ENCODE data around the gene DUT. TPM values are rescaled to one million over a fixed set of nuclear protein-coding genes. Genes with fewer than 3 reads are reported as not detected.

Gene DUT
- total RNA-seq, 2 donors from 2014 or later, result 71.1 to 77.8 TPM

- Histone ChIP-seq H3K27ac (no peak overlapping the region), H3K27me3 (no peaks in the 10 kb centered on the region), H3K36me3 (replicated peaks in 1 of 2; ENCODE audit: insufficient read depth in 1 of 2, low read depth in 2 of 2) (no peaks in the 10 kb centered on the region), H3K4me1 (no peaks in the 10 kb centered on the region), H3K4me3 (no peak overlapping the region), H3K9me3 (no peaks in the 10 kb centered on the region)
- 11 to 19% methylated on average over 2 of the region's 2 CpGs for WGBS, 2 donors
- DNase-seq (no peak), ATAC-seq (no peak)
- intact Hi-C loops (cut with DNase I), result no loop called here
- TF ChIP-seq, protein P1, sequence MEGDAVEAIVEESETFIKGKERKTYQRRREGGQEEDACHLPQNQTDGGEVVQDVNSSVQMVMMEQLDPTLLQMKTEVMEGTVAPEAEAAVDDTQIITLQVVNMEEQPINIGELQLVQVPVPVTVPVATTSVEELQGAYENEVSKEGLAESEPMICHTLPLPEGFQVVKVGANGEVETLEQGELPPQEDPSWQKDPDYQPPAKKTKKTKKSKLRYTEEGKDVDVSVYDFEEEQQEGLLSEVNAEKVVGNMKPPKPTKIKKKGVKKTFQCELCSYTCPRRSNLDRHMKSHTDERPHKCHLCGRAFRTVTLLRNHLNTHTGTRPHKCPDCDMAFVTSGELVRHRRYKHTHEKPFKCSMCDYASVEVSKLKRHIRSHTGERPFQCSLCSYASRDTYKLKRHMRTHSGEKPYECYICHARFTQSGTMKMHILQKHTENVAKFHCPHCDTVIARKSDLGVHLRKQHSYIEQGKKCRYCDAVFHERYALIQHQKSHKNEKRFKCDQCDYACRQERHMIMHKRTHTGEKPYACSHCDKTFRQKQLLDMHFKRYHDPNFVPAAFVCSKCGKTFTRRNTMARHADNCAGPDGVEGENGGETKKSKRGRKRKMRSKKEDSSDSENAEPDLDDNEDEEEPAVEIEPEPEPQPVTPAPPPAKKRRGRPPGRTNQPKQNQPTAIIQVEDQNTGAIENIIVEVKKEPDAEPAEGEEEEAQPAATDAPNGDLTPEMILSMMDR (IDR thresholded peaks at IDR 0.05), result no peak
- no peak for TF ChIP-seq POLR2A (IDR thresholded peaks at IDR 0.05)
These were observed 40.3 kb downstream of the DUT start for GRCh38 chr15:48371550-48371949.

DNA sequence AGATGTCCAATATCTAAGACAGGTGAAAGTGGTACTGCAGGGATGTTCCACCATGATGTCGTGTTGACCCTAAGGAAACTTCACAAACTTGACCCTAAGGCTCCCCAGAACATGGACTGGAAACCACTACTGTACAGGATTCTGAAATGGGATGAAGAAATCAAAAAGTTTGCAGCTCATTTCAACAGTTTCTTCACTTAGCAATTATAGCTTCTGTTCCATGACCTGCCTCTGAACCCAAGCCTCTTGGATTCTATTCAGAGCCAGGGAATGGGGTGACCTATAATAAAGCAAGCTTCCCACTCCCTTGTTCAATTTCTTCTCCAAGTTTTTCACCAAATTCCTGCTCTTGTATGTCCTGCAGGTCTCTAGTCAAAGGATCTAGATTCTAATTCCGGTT lies 40.7 kb downstream of the DUT start:
- Histone ChIP-seq H3K4me1 (no peaks in the 10 kb centered on the region), H3K9me3 (no peaks in the 10 kb centered on the region), H3K27ac (no peak overlapping the region), H3K36me3 (replicated peaks in 1 of 2; ENCODE audit: insufficient read depth in 1 of 2, low read depth in 2 of 2) (no peaks in the 10 kb centered on the region), H3K27me3 (no peaks in the 10 kb centered on the region), H3K4me3 (no peak overlapping the region)
- TF ChIP-seq POLR2A (IDR thresholded peaks at IDR 0.05), result no peak
- TF ChIP-seq, protein P1 (IDR thresholded peaks at IDR 0.05), result no peak
- DNase-seq (no peak), ATAC-seq (no peak)
- intact Hi-C loops (cut with DNase I), result no loop called here
- WGBS, 2 donors, result 62 to 63% methylated on average over 2 of the region's 2 CpGs

GRCh38 chr15:48373821-48374451 lies 42.7 kb downstream of the DUT start:
- DNase-seq, result no peak
- intact Hi-C loops (cut with DNase I), result no loop called here
- 81 to 84% methylated on average over 10 of the region's 10 CpGs for WGBS, 2 donors
- no peaks in the 10 kb centered on the region for H3K27me3 ChIP-seq
- H3K4me1 ChIP-seq, result no peaks in the 10 kb centered on the region
- TF ChIP-seq, protein P1 (IDR thresholded peaks at IDR 0.05), result no peak
- TF ChIP-seq POLR2A (IDR thresholded peaks at IDR 0.05), result no peak
- H3K4me3 ChIP-seq, result no peak overlapping the region
- no peak overlapping the region for H3K27ac ChIP-seq
- ATAC-seq, result no peak
- no peaks in the 10 kb centered on the region for H3K9me3 ChIP-seq
- no peaks in the 10 kb centered on the region for H3K36me3 ChIP-seq (replicated peaks in 1 of 2; ENCODE audit: insufficient read depth in 1 of 2, low read depth in 2 of 2)

DNA sequence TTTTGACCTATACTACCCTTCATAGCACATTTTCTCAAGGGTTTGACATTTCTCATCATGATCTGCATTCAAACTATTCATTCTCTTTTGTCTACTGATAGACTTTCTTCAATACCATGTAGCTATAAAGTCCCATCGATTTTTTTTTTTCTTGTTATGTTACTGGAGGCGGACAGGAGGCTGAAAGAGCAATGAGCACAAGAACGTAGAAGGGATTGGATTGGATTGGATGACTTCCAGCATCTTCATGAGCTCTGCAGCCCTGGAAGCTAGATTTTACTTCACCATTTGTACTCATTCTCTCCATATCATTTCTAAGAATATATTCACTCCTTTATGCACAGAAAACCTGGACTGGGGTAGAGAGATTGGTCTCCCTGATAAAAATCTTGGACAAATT lies 43.2 kb downstream of the DUT start:
- TF ChIP-seq, protein P1 (IDR thresholded peaks at IDR 0.05), result no peak
- no peak for TF ChIP-seq POLR2A (IDR thresholded peaks at IDR 0.05)
- Histone ChIP-seq H3K27ac (no peak overlapping the region), H3K4me1 (no peaks in the 10 kb centered on the region), H3K4me3 (no peak overlapping the region), H3K27me3 (no peaks in the 10 kb centered on the region), H3K36me3 (replicated peaks in 1 of 2; ENCODE audit: insufficient read depth in 1 of 2, low read depth in 2 of 2) (no peaks in the 10 kb centered on the region), H3K9me3 (no peaks in the 10 kb centered on the region)
- DNase-seq, result no peak
- ATAC-seq, result no peak
- intact Hi-C loops (cut with DNase I), result no loop called here
- WGBS, 2 donors, result 48 to 55% methylated on average over 3 of the region's 3 CpGs

DNA sequence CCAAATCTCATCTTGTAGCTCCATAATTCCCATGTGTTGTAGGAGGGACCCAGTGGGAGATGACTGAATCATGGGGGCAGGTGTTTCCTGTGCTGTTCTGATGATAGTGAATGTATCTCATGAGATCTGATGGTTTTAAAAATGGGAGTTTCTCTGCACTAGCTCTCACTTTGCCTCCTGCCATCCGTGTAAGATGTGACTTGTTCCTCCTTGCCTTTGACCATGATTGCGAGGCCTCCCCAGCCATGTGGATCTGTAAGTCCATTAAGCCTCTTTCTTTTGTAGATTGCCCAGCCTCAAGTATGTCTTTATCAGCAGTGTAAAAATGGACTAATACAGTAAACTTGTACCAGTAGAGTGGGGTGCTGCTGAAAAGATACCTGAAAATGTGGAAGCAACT lies 44.5 kb downstream of the DUT start:
- H3K36me3 ChIP-seq (replicated peaks in 1 of 2; ENCODE audit: insufficient read depth in 1 of 2, low read depth in 2 of 2), result no peaks in the 10 kb centered on the region
- no peak for TF ChIP-seq POLR2A (IDR thresholded peaks at IDR 0.05)
- TF ChIP-seq, protein P1 (IDR thresholded peaks at IDR 0.05), result no peak
- H3K4me1 ChIP-seq, result no peaks in the 10 kb centered on the region
- H3K27ac ChIP-seq, result no peak overlapping the region
- H3K9me3 ChIP-seq, result no peaks in the 10 kb centered on the region
- no peaks in the 10 kb centered on the region for H3K27me3 ChIP-seq
- intact Hi-C loops (cut with DNase I), result no loop called here
- 69 to 90% methylated on average over 2 of the region's 2 CpGs for WGBS, 2 donors
- H3K4me3 ChIP-seq, result no peak overlapping the region
- ATAC-seq (no peak), DNase-seq (no peak)

Measured in body of pancreas (tissue), 4 donors.